IPS-18a (cell line): ENCODE measurements around the gene VWA3B.

Experiments used
- H3K27ac ChIP-seq: one replicate; pipeline ENCODE4 v1.5.1; 2013; ENCODE audit warnings: low read length
- H3K27me3 ChIP-seq: one replicate; pipeline ENCODE4 v1.6.1; 2013; ENCODE audit warnings: mild to moderate bottlenecking, low read length; ENCODE audit not compliant: control insufficient read depth, insufficient read depth
- H3K36me3 ChIP-seq: one replicate; pipeline ENCODE4 v1.6.1; 2013; ENCODE audit warnings: low read depth, low read length; ENCODE audit not compliant: control insufficient read depth
- H3K4me1 ChIP-seq: one replicate; pipeline ENCODE4 v1.6.1; 2013; ENCODE audit warnings: low read depth, low read length; ENCODE audit not compliant: control insufficient read depth
- H3K4me3 ChIP-seq: one replicate; pipeline ENCODE4 v1.5.1; 2013; ENCODE audit warnings: low read length
- H3K9ac ChIP-seq: one replicate; pipeline ENCODE4 v1.6.1; 2013; ENCODE audit warnings: mild to moderate bottlenecking, low read length, moderate library complexity
- H3K9me3 ChIP-seq: one replicate; pipeline ENCODE4 v1.6.1; 2013; ENCODE audit warnings: low read depth, low read length; ENCODE audit not compliant: control insufficient read depth

Gene VWA3B

DNA sequence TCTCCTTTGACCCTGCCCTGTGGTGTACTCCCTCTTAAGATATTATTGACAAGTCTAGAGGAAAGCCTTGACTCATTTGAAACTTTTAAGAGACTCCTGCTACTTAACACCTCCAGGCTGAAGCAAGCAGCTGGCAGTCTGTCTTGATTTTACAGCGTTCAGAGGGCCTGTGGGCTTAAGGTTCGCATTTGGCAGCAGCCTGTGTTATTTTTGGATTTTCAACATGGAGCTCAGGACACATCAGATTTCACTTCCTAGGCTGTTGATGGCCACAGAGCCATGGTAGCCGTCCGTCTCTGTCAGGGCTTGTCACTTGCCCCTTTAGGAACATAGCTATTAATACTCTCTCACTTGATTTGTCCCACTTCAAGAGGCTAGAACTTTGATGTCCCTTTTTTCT is 73.6 kb downstream of the VWA3B start:
- Histone ChIP-seq H3K36me3 (no peaks in the 10 kb centered on the region), H3K27me3 (no peaks in the 10 kb centered on the region), H3K9ac (no peak overlapping the region), H3K4me3 (no peak overlapping the region), H3K9me3 (no peaks in the 10 kb centered on the region), H3K4me1 (no peaks in the 10 kb centered on the region), H3K27ac (no peak overlapping the region)

DNA sequence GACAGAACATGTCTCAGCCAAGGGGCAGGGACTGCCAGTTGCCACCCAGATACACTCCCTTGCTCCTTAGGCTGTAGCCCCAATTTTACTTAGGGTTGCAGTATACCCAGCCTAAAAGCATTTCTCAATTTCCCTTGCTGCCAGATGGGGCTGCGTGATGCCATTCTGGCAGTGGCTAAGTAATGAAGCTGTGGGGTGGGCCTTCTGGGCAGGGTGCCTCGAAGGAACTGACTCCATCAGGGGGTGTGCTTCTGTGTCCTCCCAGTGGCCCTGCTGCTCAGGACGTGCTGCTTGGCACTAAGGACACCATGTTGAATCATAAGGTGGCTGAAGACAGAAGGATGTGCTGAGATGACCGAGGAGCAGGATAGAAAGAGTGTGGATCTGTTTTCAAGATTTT is 74.2 kb downstream of the VWA3B start:
- Histone ChIP-seq H3K27me3 (no peaks in the 10 kb centered on the region), H3K27ac (no peak overlapping the region), H3K9me3 (no peaks in the 10 kb centered on the region), H3K4me3 (no peak overlapping the region), H3K4me1 (no peaks in the 10 kb centered on the region), H3K36me3 (no peaks in the 10 kb centered on the region), H3K9ac (no peak overlapping the region)

DNA sequence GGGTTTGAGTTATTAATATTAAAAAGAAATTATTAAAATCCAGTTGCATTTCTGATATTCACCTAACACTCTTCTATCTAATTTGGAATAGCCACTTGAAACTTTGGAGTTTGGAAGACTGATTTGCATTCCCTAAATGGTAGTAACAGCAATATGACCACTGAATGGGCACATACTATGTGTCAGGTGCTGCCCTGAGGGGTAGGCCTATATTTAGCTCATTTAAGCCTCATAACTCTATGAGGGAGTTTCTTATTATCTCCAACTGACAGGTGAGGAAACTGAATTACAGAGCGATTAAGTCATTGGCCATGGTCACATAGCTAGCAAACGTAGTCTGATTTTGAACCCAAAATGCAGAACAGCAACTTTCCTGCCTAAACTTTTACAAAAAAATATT is 77.3 kb downstream of the VWA3B start:
- no peak overlapping the region for H3K4me3 ChIP-seq
- no peaks in the 10 kb centered on the region for H3K36me3 ChIP-seq
- no peaks in the 10 kb centered on the region for H3K27me3 ChIP-seq
- H3K27ac ChIP-seq = no peak overlapping the region
- H3K4me1 ChIP-seq = no peaks in the 10 kb centered on the region
- no peaks in the 10 kb centered on the region for H3K9me3 ChIP-seq
- H3K9ac ChIP-seq = no peak overlapping the region

DNA sequence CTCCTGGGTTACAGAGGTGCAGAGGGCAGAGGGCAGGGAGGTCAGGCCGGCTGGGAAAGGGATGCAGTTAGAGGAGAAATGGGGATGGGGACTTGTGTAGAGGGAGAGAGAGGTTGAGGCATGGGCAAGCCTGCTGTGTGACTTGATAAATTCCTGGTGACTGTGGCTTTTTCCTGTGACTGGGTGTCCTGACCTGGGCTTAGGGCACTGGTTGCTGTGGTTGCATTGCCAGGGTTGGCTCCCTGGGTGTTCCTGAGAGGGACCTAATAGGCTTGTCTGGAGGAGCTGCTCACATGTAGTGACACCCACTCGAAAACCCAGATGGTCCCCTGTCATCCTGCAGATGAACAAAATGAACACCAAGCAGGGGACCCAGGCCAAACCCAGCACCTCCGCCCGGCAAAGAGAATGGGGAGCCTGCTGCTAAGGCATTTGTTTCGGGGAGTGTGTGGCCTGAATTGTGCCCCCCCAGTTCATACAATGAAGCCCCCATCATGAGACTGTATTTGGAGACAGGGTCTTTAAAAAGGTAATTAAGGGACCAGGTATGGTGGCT is 78.6 kb downstream of the VWA3B start:
- Histone ChIP-seq H3K9me3 (no peaks in the 10 kb centered on the region), H3K27me3 (no peaks in the 10 kb centered on the region), H3K36me3 (no peaks in the 10 kb centered on the region), H3K4me1 (no peaks in the 10 kb centered on the region), H3K27ac (no peak overlapping the region), H3K9ac (no peak overlapping the region), H3K4me3 (no peak overlapping the region)

DNA sequence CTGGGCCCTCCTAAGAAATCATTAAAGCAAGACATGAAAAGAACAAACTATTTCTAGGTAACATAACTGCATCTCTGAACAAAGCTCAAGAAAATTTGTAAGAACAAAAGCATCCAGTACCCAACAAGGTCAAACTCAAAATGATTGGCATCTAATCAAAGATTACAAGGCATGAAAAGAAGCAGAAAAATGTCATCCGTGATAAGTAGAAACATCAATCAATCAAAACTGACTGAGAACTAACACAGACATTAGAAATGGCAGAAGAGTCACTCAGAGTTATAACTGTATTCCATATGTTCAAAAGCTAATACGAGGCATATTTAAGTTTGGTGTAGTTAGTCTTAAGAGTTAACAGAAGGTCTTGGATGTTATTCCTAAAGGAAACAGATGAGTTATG is 80.9 kb downstream of the VWA3B start:
- Histone ChIP-seq H3K9me3 (no peaks in the 10 kb centered on the region), H3K9ac (no peak overlapping the region), H3K27me3 (no peaks in the 10 kb centered on the region), H3K27ac (no peak overlapping the region), H3K36me3 (no peaks in the 10 kb centered on the region), H3K4me3 (no peak overlapping the region), H3K4me1 (no peaks in the 10 kb centered on the region)

DNA sequence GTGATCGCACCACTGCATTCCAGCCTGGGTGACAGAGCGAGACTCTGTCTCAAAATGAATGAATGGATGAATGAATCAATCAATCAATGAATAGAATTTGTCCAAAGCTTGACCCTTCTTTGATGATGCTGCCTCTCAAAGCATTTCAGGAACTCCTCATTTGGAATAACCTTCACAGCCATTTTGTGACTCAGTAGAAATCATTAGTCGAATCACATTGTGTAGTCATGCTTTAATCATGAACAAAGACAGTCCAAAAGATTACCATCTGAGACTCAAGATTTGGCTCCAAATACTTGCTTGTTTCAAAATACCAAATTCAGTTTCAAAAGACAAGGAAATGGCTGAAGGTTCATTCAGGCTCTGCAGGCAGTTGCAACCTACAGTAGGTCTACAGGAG is 83.1 kb downstream of the VWA3B start:
- Histone ChIP-seq H3K36me3 (no peaks in the 10 kb centered on the region), H3K4me1 (no peaks in the 10 kb centered on the region), H3K4me3 (no peak overlapping the region), H3K27ac (no peak overlapping the region), H3K27me3 (no peaks in the 10 kb centered on the region), H3K9me3 (no peaks in the 10 kb centered on the region), H3K9ac (no peak overlapping the region)

DNA sequence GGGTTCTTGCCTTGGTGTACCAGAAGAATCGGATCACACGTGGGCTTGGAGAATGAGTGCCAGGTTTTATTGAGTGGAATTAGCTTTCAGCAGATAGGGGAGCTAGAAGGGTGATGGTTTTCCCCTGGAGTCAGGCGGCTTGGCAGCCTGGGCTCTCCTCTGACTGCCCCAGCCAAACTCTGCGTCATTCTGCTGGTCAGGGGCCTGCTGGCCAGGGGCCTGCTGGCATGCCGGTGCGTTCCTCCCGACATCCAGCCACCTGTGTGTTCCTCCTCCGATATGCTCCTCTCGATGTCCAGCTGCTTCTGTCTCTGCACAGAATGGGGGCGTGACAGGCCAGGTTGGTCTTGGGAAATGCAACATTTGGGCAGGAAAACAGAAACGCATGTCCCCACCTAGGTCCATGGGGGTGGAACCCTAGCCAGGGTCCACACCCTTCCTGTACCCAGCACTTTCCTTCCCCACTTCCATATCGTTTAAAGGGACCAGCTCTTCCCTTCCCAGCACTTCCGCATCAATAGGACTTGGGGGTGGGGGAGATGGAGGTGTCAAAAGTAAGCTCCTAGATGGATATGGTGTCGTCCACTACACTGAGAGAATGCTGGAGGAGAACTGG is 85.3 kb downstream of the VWA3B start:
- H3K27me3 ChIP-seq = no peaks in the 10 kb centered on the region
- H3K9ac ChIP-seq = no peak overlapping the region
- H3K4me3 ChIP-seq = no peak overlapping the region
- no peaks in the 10 kb centered on the region for H3K9me3 ChIP-seq
- H3K27ac ChIP-seq = no peak overlapping the region
- H3K4me1 ChIP-seq = peaks cover 2% of the 10 kb centered on the region
- no peaks in the 10 kb centered on the region for H3K36me3 ChIP-seq

DNA sequence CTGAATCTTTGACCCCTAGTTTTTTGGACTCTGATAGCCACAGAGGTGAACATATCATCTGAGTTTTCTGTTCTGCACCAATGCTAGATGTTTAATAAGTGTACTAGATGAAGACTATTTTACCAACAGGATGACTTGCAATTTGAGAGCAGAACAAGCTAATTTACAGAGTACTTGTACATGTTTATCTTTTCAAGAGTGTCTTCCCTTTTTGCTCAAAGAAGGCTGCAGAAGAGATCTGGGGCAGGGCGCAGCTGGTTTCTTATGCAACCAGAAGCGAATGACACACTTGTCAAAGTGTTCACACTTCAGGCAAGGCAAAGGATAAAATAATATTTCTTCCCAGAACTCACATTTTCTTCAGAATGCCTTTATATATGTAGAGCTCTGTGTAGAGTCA is 86.0 kb downstream of the VWA3B start:
- H3K4me1 ChIP-seq = peaks cover 9% of the 10 kb centered on the region
- H3K36me3 ChIP-seq = no peaks in the 10 kb centered on the region
- H3K27me3 ChIP-seq = no peaks in the 10 kb centered on the region

DNA sequence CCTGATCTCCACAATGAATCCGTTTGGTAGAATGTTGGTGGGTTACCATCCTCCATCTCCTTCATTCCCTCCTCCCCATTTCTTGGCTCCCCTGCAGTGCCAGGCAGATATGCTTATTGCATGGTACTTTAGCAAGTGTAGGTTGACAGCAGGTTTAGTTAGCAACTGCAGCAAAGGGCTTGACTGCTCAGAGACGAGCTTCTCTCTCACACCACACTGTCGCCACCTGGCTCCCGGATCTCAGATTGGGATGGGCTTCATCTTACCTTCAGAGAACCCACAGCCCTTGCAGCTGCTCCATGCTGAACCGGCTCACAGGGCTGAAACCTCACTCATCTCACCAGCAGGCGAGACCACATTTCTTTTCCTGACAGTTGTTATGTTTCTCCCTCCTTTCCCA is 88.8 kb downstream of the VWA3B start:
- no peaks in the 10 kb centered on the region for H3K27me3 ChIP-seq
- H3K4me1 ChIP-seq = peaks cover 11% of the 10 kb centered on the region
- H3K4me3 ChIP-seq = no peak overlapping the region
- H3K36me3 ChIP-seq = no peaks in the 10 kb centered on the region
- no peak overlapping the region for H3K27ac ChIP-seq
- no peaks in the 10 kb centered on the region for H3K9me3 ChIP-seq
- no peak overlapping the region for H3K9ac ChIP-seq

More for the DNA sequence above, 86.0 kb downstream of the VWA3B start:
- Histone ChIP-seq H3K9ac (no peak overlapping the region), H3K27ac (no peak overlapping the region), H3K4me3 (no peak overlapping the region), H3K9me3 (no peaks in the 10 kb centered on the region)

DNA sequence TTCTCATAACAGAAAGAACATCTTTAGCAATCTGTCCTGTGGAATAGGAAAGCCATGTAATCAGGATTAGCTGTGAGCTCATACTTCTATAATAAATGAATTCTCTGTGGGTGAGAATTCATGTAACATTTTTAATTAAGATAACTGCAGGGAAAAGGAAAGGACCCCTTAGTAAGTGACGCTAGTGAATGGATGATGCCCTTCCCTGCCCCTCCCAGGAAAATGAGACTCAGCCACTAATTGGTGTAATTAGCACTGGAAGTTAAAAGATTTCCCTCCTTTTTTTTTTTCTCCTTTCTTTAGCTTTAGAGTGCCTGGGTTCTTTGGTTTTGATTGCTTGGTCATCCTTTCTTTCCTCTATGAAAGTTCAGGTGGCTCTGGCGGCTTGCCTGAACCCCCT is 90.3 kb downstream of the VWA3B start:
- Histone ChIP-seq H3K4me3 (no peak overlapping the region), H3K27me3 (no peaks in the 10 kb centered on the region), H3K9ac (no peak overlapping the region), H3K4me1 (peaks cover 11% of the 10 kb centered on the region), H3K9me3 (no peaks in the 10 kb centered on the region), H3K36me3 (no peaks in the 10 kb centered on the region), H3K27ac (no peak overlapping the region)

DNA sequence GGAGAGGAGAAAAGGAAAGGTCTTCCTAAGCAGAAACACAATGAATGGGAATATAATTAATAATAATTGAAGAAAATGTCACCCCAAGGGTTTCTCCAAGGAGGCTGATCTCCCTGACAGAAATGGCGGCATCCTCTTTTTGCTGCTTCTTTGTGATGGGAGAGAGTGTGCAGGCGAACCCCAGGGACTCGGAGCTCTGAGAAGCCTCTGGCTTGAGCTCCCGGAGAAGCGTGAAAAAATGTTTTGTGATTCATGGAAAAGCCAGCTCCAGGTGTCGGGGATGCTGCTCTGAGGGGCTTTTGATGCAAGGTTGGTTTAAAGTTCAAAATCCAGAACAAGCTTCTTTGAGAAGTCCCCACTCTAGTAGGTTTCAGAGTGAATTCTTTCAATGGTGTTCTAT is 91.0 kb downstream of the VWA3B start:
- no peak overlapping the region for H3K27ac ChIP-seq
- no peak overlapping the region for H3K9ac ChIP-seq
- no peak overlapping the region for H3K4me3 ChIP-seq
- no peaks in the 10 kb centered on the region for H3K9me3 ChIP-seq
- no peaks in the 10 kb centered on the region for H3K36me3 ChIP-seq
- H3K4me1 ChIP-seq = peaks cover 11% of the 10 kb centered on the region
- no peaks in the 10 kb centered on the region for H3K27me3 ChIP-seq

DNA sequence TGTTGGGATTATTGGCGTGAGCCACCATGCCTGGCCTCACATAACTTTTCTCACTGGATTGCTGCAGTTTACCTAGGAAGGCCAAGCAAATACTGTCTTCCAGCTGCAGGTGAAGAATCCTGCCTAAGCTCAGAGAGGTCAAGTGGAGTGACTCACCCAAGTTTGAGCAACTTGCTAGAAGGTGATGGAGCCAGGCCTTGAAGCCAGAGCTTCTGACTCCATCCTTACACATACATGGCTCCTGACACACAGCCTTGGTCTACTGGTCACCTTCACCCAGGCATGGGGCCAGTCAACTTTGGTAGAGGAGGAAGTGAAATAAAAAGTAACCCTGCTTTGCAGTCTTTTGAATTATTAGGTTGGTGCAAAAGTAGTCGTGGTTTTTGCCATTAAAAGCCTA is 93.5 kb downstream of the VWA3B start:
- Histone ChIP-seq H3K27me3 (no peaks in the 10 kb centered on the region), H3K4me3 (no peak overlapping the region), H3K27ac (no peak overlapping the region), H3K9me3 (no peaks in the 10 kb centered on the region), H3K36me3 (no peaks in the 10 kb centered on the region), H3K9ac (no peak overlapping the region), H3K4me1 (peaks cover 11% of the 10 kb centered on the region)
